22Rv1 (cell line): ENCODE measurements around the gene SLIT3.

Source experiments
- H3K27ac ChIP-seq: fragments of 450-650 bp; 2 replicates; pipeline ENCODE4 v1.5.1; 2017
- CTCF ChIP-seq: fragments of 450-650 bp; IDR thresholded peaks from 2 replicates; pipeline ENCODE4 v1.5.1; 2017; ENCODE audit warnings: mild to moderate bottlenecking
- ZFX ChIP-seq: fragments of 450-650 bp; IDR thresholded peaks from 2 replicates; pipeline ENCODE4 v1.6.1; 2017; ENCODE audit warnings: antibody characterized with exemption, borderline replicate concordance

Gene SLIT3

GRCh38 chr5:169064093-169064492 is 236.8 kb downstream of the SLIT3 start:
- TF ChIP-seq ZFX (no peak), CTCF (no peak)
- no peak overlapping the region for H3K27ac ChIP-seq

- TF ChIP-seq CTCF (no peak), ZFX (no peak)
- no peak overlapping the region for H3K27ac ChIP-seq
Observed at GRCh38 chr5:169063316-169063953, 237.5 kb downstream of the SLIT3 start.

GRCh38 chr5:169062690-169063089 is 238.2 kb downstream of the SLIT3 start:
- no peak for TF ChIP-seq CTCF
- no peak for TF ChIP-seq ZFX
- H3K27ac ChIP-seq: no peak overlapping the region

- no peak overlapping the region for H3K27ac ChIP-seq
- TF ChIP-seq ZFX (no peak), CTCF (no peak)
Observed at GRCh38 chr5:169054506-169054905, 246.4 kb downstream of the SLIT3 start.

GRCh38 chr5:169052207-169052606 is 248.7 kb downstream of the SLIT3 start:
- TF ChIP-seq ZFX (no peak), CTCF (no peak)
- no peak overlapping the region for H3K27ac ChIP-seq

- TF ChIP-seq ZFX (no peak), CTCF (no peak)
- H3K27ac ChIP-seq: no peak overlapping the region
Observed at GRCh38 chr5:169051351-169051750, 249.6 kb downstream of the SLIT3 start.

- no peak overlapping the region for H3K27ac ChIP-seq
- TF ChIP-seq CTCF: no peak
- no peak for TF ChIP-seq ZFX
Observed at GRCh38 chr5:169050636-169051035, 250.3 kb downstream of the SLIT3 start.
